Measurements from ENCODE around the gene RRP12.

DNA sequence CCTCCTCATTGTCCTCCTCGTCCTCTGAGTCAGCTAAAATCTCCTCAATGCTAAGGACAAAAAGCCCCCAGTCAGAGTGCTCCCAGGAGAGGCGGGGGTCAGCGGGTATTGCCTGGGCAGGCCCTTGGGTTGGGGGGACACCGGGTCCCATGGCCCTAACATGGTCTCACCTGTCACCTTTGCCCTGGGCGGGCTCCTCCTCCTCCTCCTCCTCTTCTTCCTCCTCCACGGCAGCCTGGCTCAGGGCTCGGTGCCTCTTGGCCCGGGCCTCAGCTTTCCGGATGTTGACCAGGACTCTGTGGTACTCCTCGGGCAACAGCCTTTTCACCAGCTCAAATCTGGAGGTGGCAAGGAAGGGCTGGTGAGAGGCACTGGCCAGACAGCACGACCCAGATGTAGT, 34.6 kb downstream of the RRP12 start:
- no peak for TF ChIP-seq POLR2A (IDR thresholded peaks at IDR 0.05)
- TF ChIP-seq, protein P1, sequence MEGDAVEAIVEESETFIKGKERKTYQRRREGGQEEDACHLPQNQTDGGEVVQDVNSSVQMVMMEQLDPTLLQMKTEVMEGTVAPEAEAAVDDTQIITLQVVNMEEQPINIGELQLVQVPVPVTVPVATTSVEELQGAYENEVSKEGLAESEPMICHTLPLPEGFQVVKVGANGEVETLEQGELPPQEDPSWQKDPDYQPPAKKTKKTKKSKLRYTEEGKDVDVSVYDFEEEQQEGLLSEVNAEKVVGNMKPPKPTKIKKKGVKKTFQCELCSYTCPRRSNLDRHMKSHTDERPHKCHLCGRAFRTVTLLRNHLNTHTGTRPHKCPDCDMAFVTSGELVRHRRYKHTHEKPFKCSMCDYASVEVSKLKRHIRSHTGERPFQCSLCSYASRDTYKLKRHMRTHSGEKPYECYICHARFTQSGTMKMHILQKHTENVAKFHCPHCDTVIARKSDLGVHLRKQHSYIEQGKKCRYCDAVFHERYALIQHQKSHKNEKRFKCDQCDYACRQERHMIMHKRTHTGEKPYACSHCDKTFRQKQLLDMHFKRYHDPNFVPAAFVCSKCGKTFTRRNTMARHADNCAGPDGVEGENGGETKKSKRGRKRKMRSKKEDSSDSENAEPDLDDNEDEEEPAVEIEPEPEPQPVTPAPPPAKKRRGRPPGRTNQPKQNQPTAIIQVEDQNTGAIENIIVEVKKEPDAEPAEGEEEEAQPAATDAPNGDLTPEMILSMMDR (IDR thresholded peaks at IDR 0.05): no peak
